ENCODE data around the gene HOXC6.

HOXC6 gene

GRCh38 chr12:54042970-54043853 lies 15.0 kb downstream of the HOXC6 start:
- no peak for DNase-seq

GRCh38 chr12:54044425-54045103 lies 16.3 kb downstream of the HOXC6 start:
- DNase-seq: no peak

- DNase-seq: no peak
These were observed 17.2 kb downstream of the HOXC6 start for GRCh38 chr12:54045401-54045800.

GRCh38 chr12:54045868-54046521 lies 17.8 kb downstream of the HOXC6 start:
- no peak for DNase-seq

GRCh38 chr12:54046809-54047159 lies 18.5 kb downstream of the HOXC6 start:
- no peak for DNase-seq

- no peak for DNase-seq
These were observed 19.1 kb downstream of the HOXC6 start for GRCh38 chr12:54047160-54047963.

- DNase-seq: no peak
These were observed 19.7 kb downstream of the HOXC6 start for GRCh38 chr12:54047964-54048303.

GRCh38 chr12:54048406-54049093 lies 20.3 kb downstream of the HOXC6 start:
- DNase-seq: no peak

GRCh38 chr12:54049108-54049507 lies 20.9 kb downstream of the HOXC6 start:
- DNase-seq: no peak

GRCh38 chr12:54050482-54050810 lies 22.2 kb downstream of the HOXC6 start:
- no peak for DNase-seq

GRCh38 chr12:54051026-54051842 lies 23.0 kb downstream of the HOXC6 start:
- no peak for DNase-seq

- DNase-seq: peak; percentile 31 to 32
These were observed 23.7 kb downstream of the HOXC6 start for GRCh38 chr12:54051874-54052437.

- no peak for DNase-seq
These were observed 24.3 kb downstream of the HOXC6 start for GRCh38 chr12:54052438-54053002.

GRCh38 chr12:54053003-54053750 lies 24.9 kb downstream of the HOXC6 start:
- no peak for DNase-seq

- no peak for DNase-seq
These were observed 25.8 kb downstream of the HOXC6 start, which contains the start of gene HOXC4 for GRCh38 chr12:54053751-54054741. Gene HOXC4 (plus strand): TSS chr12:54053835. CDS start chr12:54053923, 88 bp downstream.

- no peak for DNase-seq
These were observed 26.5 kb downstream of the HOXC6 start for GRCh38 chr12:54054742-54055194.

- DNase-seq: no peak
These were observed 27.3 kb downstream of the HOXC6 start for GRCh38 chr12:54055552-54055951.

- DNase-seq: no peak
These were observed 27.9 kb downstream of the HOXC6 start for GRCh38 chr12:54056110-54056509.
